CD14-positive monocyte (primary cell): ENCODE results near the gene FIS1. TPM values are rescaled to one million over a fixed set of nuclear protein-coding genes. Genes with fewer than 3 reads are reported as not detected.

Source experiments
- DNase-seq, 3 donors: peaks; one replicate each; pipeline ENCODE4 v3.0.0-alpha.2; 2011 to 2022
- H2AFZ ChIP-seq: 2 replicates; pipeline ENCODE4 v1.6.0; 2012; ENCODE audit warnings: mild to moderate bottlenecking, low read depth, low read length, inconsistent platforms; ENCODE audit not compliant: insufficient read depth, poor library complexity, severe bottlenecking
- H3K27ac ChIP-seq, 2 donors: 1 replicate in 1 of 2; 2 replicates in 1 of 2; pipeline ENCODE4 v1.5.1; 2012 to 2013; ENCODE audit warnings: low read length in 2 of 2, control low read depth in 1 of 2, inconsistent platforms in 1 of 2, low read depth in 1 of 2, mild to moderate bottlenecking in 1 of 2
- H3K27me3 ChIP-seq, 2 donors: one replicate each; pipeline versions ENCODE4 v1.6.0 to v1.6.1; 2011 to 2013; ENCODE audit warnings: low read length in 2 of 2; ENCODE audit not compliant: control insufficient read depth in 2 of 2, insufficient read depth in 2 of 2
- H3K36me3 ChIP-seq, 2 donors: replicated peaks in 1 of 2; 1 replicate in 1 of 2; 2 replicates in 1 of 2; pipeline versions ENCODE4 v1.5.1 to v1.6.1; 2012 to 2013; ENCODE audit warnings: low read length in 2 of 2, control low read depth in 1 of 2, inconsistent platforms in 1 of 2, mild to moderate bottlenecking in 1 of 2; ENCODE audit not compliant: insufficient read depth in 2 of 2, control insufficient read depth in 1 of 2
- H3K4me1 ChIP-seq, 2 donors: 1 replicate in 1 of 2; 2 replicates in 1 of 2; pipeline versions ENCODE4 v1.5.1 to v1.6.1; 2012 to 2013; ENCODE audit warnings: low read length in 2 of 2, control low read depth in 1 of 2, inconsistent platforms in 1 of 2, mild to moderate bottlenecking in 1 of 2, moderate library complexity in 1 of 2; ENCODE audit not compliant: insufficient read depth in 2 of 2, control insufficient read depth in 1 of 2
- H3K4me2 ChIP-seq: replicated peaks from 2 replicates; pipeline ENCODE3; 2012; ENCODE audit warnings: low read length, moderate library complexity, mild to moderate bottlenecking; ENCODE audit not compliant: poor library complexity, severe bottlenecking; ENCODE audit errors: extremely low read depth
- H3K4me3 ChIP-seq, 3 experiments: fragments of 200-600 bp in 1 of 3; sonication (generic) in 1 of 3; replicated peaks in 1 of 3; 1 replicate in 2 of 3; 2 replicates in 1 of 3; pipeline ENCODE4 v1.5.1; 2011 to 2013; ENCODE audit warnings: low read length in 3 of 3, mild to moderate bottlenecking in 3 of 3, control low read depth in 2 of 3, low read depth in 2 of 3, inconsistent platforms in 1 of 3, moderate library complexity in 1 of 3
- H3K79me2 ChIP-seq: 2 replicates; pipeline ENCODE4 v1.6.0; 2012; ENCODE audit warnings: mild to moderate bottlenecking, control low read depth, inconsistent platforms, low read length, moderate library complexity; ENCODE audit not compliant: insufficient read depth
- H3K9ac ChIP-seq: 2 replicates; pipeline ENCODE4 v1.6.0; 2017; ENCODE audit warnings: low read length, mild to moderate bottlenecking; ENCODE audit not compliant: insufficient read depth, poor library complexity, severe bottlenecking
- H3K9me3 ChIP-seq, 2 donors: replicated peaks in 1 of 2; 1 replicate in 1 of 2; 2 replicates in 1 of 2; pipeline versions ENCODE4 v1.5.1 to v1.6.1; 2012 to 2013; ENCODE audit warnings: low read length in 2 of 2, control low read depth in 1 of 2; ENCODE audit not compliant: control insufficient read depth in 1 of 2, insufficient read depth in 1 of 2
- H4K20me1 ChIP-seq: 2 replicates; pipeline ENCODE4 v1.6.0; 2012; ENCODE audit warnings: mild to moderate bottlenecking, low read length, control low read depth, moderate library complexity; ENCODE audit not compliant: insufficient read depth
- H3K27ac Mint-ChIP-seq, 7 donors: one replicate each; pipeline ENCODE4 v1.8.0; 2020; ENCODE audit warnings: mild to moderate bottlenecking in 7 of 7, mixed read lengths in 7 of 7, moderate library complexity in 6 of 7, inconsistent platforms in 2 of 7
- H3K27me3 Mint-ChIP-seq, 3 donors: one replicate each; pipeline ENCODE4 v1.8.0; 2021 to 2022; ENCODE audit warnings: low read depth in 3 of 3, mild to moderate bottlenecking in 3 of 3, mixed read lengths in 3 of 3, moderate library complexity in 3 of 3, inconsistent platforms in 1 of 3
- H3K36me3 Mint-ChIP-seq, 2 donors: one replicate each; pipeline ENCODE4 v1.8.0; 2020; ENCODE audit warnings: mixed read lengths in 2 of 2, inconsistent platforms in 1 of 2, mild to moderate bottlenecking in 1 of 2
- H3K4me1 Mint-ChIP-seq: one replicate; pipeline ENCODE4 v1.8.0; 2020; ENCODE audit warnings: mild to moderate bottlenecking, mixed read lengths
- H3K4me3 Mint-ChIP-seq, 2 donors: one replicate each; pipeline ENCODE4 v1.8.0; 2020; ENCODE audit warnings: mild to moderate bottlenecking in 2 of 2, mixed read lengths in 2 of 2, moderate library complexity in 1 of 2
- H3K9me3 Mint-ChIP-seq, 7 donors: one replicate each; pipeline ENCODE4 v1.8.0; 2020 to 2022; ENCODE audit warnings: mixed read lengths in 7 of 7, mild to moderate bottlenecking in 6 of 7, moderate library complexity in 6 of 7, inconsistent platforms in 2 of 7
- CTCF ChIP-seq: fragments of 200-600 bp; IDR thresholded peaks from one replicate; pipeline ENCODE4 v1.8.0; 2022; ENCODE audit warnings: antibody characterized with exemption, mild to moderate bottlenecking
- WGBS: methylation state at CpG from one replicate; pipeline ENCODE4 v1.1.5; 2013; ENCODE audit warnings: missing lambda C conversion rate; ENCODE audit not compliant: insufficient coverage; 5-methylcytosine and 5-hydroxymethylcytosine counted together
- intact Hi-C, 2 donors: fragments of 100-400 bp; cut with micrococcal nuclease; formaldehyde crosslinking; loops; one replicate each; pipeline versions ENCODE4 v1.15.0 to v1.15.1; 2023
- polyA plus RNA-seq, 3 donors: library from polyadenylated mRNA; depleted of rRNA in 1 of 3; unstranded in 2 of 3; stranded (reverse) in 1 of 3; fragments of 300-500 nt in 2 of 3; fragments of >200 nt in 1 of 3; fragmentation: Illumina TruSeq in 2 of 3; gene quantifications; 1 replicate in 2 of 3; 2 replicates in 1 of 3; pipeline ENCODE4 v1.2.3, GENCODE V29; 2012 to 2021
- small RNA-seq: library from RNA; depleted of rRNA; stranded (forward); fragments of <200 nt; gene quantifications from one replicate; pipeline ENCODE3, GENCODE V24; 2012; ENCODE audit warnings: low read depth; ENCODE audit not compliant: insufficient read length

FIS1 gene
- polyA plus RNA-seq, 3 donors = 152 to 198 (median 195) TPM

- no peaks in the 10 kb centered on the region for H3K9me3 ChIP-seq
- no peak overlapping the region for H3K27ac ChIP-seq
- H3K9ac ChIP-seq = no peak overlapping the region
- Mint-ChIP-seq H3K36me3 (no peaks in the 10 kb centered on the region), H3K4me1 (peaks cover 3% of the 10 kb centered on the region), H3K9me3 (peaks cover 0 to 8% (median under 1%) of the 10 kb centered on the region in 7 donors), H3K4me3 (no peak overlapping the region), H3K27me3 (peaks cover 31 to 38% (median 35%) of the 10 kb centered on the region in 3 donors), H3K27ac (no peak overlapping the region)
- H3K4me3 ChIP-seq = no peak overlapping the region
- no peak for TF ChIP-seq CTCF
- DNase-seq = no peak
- no peaks in the 10 kb centered on the region for H3K79me2 ChIP-seq
- H2AFZ ChIP-seq = no peak overlapping the region
- intact Hi-C loops = no loop called here
- no peak overlapping the region for H3K4me2 ChIP-seq
- H4K20me1 ChIP-seq = no peaks in the 10 kb centered on the region
- no peaks in the 10 kb centered on the region for H3K36me3 ChIP-seq
- WGBS = 88% methylated on average over 15 of the region's 17 CpGs
- H3K27me3 ChIP-seq = peaks cover 0 to 20% of the 10 kb centered on the region in 2 donors
- H3K4me1 ChIP-seq = peaks cover under 1 to 3% of the 10 kb centered on the region in 2 donors
Measured at GRCh38 chr7:101195884-101196283, 49.0 kb downstream of the FIS1 start.

Small RNA genes lying within 50 kb of the gene (small RNA-seq; reads per million reads assigned to genes)
- not detected for gene RNU6-1104P

Other genes starting within 250 kb of the FIS1 start
- gene MUC17, start 225.0 kb downstream of the FIS1 start, polyA plus RNA-seq = not detected
- gene TRIM56, start 159.6 kb downstream of the FIS1 start, polyA plus RNA-seq = 1 to 10 TPM in 2 of 3 donors, under 1 TPM in 1; 0.66 to 9.4 (median 1.2) TPM
- under 1 TPM; 0.07 to 0.21 (median 0.16) TPM for gene SERPINE1, start 118.0 kb downstream of the FIS1 start, polyA plus RNA-seq
- gene AP1S1, start 90.6 kb downstream of the FIS1 start, polyA plus RNA-seq = 10 to 100 TPM; 10.1 to 21.3 (median 10.9) TPM
- gene VGF, start 79.5 kb downstream of the FIS1 start, polyA plus RNA-seq = not detected
- gene NAT16, start 64.8 kb downstream of the FIS1 start, polyA plus RNA-seq = not detected
- not detected for gene MOGAT3, start 44.0 kb downstream of the FIS1 start, polyA plus RNA-seq
- gene PLOD3, start 27.5 kb downstream of the FIS1 start, polyA plus RNA-seq = 10 to 100 TPM; 26.9 to 70.1 (median 28.1) TPM
- gene ZNHIT1, start 26.9 kb downstream of the FIS1 start, polyA plus RNA-seq = 100 to 1,000 TPM in 1 of 3 donors, 10 to 100 TPM in 2; 29.3 to 109 (median 74.9) TPM
- gene CLDN15, start 7.3 kb downstream of the FIS1 start, polyA plus RNA-seq = 10 to 100 TPM in 1 of 3 donors, not detected in 2; 19.3 TPM
- 1 to 10 TPM in 1 of 3 donors, under 1 TPM in 2; 0.59 to 1.5 (median 0.87) TPM for gene IFT22, start 76.7 kb upstream of the FIS1 start, polyA plus RNA-seq
- gene COL26A1, start 117.8 kb upstream of the FIS1 start, polyA plus RNA-seq = not detected